Measurements from ENCODE around the gene ARID3A.

DNA sequence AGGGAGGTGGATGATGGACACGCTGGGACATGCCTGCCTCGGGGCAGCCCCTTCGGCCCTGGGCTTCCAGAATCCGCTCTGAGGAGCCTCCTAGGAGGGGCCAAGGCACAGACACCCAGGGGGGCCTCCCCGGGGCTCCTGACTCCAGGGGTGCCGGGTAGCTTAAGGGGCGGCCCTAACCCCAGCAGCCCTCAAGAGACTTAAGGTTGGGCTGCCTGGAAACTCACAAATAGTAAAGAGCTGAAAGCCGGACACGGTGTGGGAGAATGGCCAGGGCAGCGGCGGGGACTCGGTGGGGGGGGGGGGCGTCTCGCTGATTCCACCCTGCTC is 7.7 kb downstream of the ARID3A start:
- TF ChIP-seq POLR2A (IDR thresholded peaks at IDR 0.05): no peak
- TF ChIP-seq, protein P1, sequence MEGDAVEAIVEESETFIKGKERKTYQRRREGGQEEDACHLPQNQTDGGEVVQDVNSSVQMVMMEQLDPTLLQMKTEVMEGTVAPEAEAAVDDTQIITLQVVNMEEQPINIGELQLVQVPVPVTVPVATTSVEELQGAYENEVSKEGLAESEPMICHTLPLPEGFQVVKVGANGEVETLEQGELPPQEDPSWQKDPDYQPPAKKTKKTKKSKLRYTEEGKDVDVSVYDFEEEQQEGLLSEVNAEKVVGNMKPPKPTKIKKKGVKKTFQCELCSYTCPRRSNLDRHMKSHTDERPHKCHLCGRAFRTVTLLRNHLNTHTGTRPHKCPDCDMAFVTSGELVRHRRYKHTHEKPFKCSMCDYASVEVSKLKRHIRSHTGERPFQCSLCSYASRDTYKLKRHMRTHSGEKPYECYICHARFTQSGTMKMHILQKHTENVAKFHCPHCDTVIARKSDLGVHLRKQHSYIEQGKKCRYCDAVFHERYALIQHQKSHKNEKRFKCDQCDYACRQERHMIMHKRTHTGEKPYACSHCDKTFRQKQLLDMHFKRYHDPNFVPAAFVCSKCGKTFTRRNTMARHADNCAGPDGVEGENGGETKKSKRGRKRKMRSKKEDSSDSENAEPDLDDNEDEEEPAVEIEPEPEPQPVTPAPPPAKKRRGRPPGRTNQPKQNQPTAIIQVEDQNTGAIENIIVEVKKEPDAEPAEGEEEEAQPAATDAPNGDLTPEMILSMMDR (IDR thresholded peaks at IDR 0.05): no peak

Data from Peyer's patch (tissue), 4 donors.